HFF-Myc (cell line): Measurements from ENCODE around the gene MRPL24.

ENCODE experiments used
- DNase-seq: peaks from one replicate; pipeline ENCODE4 v3.0.0-alpha.2; 2011; ENCODE audit warnings: low read depth; ENCODE audit errors: extremely low read depth
- H3K4me3 ChIP-seq: replicated peaks from 2 replicates; pipeline ENCODE4 v1.5.1; 2011; ENCODE audit warnings: low read depth, mild to moderate bottlenecking, control low read depth, low read length
- CTCF ChIP-seq: IDR thresholded peaks from 2 replicates; pipeline ENCODE4 v1.5.1; 2012; ENCODE audit warnings: mild to moderate bottlenecking, low read depth, low read length, control low read depth; ENCODE audit errors: missing control alignments

The MRPL24 gene

DNA sequence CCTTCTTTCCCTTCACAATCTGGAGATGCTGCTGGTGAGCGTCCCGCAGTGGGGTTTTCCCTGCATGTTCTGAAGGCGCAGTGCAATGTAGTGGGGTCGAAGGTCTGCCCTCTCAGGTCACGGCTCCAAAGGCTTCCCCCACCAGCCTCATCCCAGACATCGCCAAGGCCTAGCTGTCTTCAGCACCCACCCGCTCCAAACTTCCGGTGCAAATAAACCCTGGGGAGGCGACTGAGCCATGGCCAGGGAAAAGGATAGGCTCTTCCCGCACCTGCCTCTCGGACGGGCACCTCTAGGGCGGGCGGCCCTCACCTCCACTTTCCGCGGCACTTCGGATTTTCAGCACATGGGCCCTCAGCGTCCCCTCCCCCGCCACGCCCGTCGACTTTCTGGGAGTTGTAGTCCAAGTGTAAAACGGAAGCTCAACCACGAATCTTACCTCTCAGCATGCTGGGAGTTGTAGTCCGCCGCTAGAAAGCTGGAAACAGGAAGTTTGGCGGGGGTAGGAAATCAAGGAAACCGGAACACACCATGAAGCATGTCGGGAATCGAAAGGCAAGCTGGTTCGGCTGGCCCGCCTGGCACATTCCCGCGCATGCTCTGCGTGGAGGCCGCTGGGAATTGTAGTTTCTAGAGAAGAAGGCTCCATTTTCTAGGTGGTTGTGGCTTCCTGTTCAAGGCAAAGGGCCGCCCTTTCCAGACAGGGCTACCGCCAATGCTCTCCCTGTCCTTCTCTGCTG, at the start of gene MRPL24:
MRPL24 (minus strand) TSS at position 348 of the 740 bp plus-strand sequence. CDS start 2,384 bp downstream, outside the sequence.
- peak; percentile 99 for DNase-seq
- no peak for TF ChIP-seq CTCF

DNA sequence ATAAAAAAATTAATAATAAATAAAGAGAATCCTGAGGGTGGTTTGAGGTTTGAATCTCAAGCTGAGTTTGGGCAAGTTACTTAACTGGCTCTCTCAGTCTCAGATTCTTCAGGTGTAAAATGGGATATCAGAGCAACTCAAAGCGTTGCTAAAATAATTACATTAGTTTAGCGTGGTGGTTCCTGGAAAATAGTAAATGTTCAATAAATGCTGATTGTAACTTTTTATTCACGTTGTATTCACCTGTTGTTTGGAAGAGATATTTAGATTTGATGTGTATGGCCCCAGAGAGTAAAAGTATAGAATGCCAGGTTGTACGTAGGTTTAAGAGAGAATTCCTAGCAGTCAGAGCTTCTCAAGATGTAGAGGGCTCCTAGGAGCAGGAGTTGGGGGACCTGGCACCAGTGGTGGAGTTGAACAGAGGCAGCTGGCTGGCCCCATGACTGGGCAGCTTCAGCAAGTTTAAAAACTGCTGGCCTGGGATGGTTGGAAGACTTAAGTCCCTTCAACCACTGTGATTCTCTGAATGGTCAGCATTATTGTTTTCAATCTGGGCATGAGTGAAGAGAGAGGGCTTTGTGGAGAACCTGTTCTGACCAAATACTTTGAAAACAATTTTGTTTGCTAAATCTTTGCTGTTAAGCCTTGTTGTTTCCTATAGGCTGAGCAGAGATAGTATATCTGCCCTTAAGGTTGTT, 48.9 kb upstream of the MRPL24 start:
- no peak overlapping the region for H3K4me3 ChIP-seq
- TF ChIP-seq CTCF = no peak
- DNase-seq = no peak

More for the DNA sequence above, at the start of gene MRPL24:
- peak within 1 kb of the TSS; percentile 58 for H3K4me3 ChIP-seq

DNA sequence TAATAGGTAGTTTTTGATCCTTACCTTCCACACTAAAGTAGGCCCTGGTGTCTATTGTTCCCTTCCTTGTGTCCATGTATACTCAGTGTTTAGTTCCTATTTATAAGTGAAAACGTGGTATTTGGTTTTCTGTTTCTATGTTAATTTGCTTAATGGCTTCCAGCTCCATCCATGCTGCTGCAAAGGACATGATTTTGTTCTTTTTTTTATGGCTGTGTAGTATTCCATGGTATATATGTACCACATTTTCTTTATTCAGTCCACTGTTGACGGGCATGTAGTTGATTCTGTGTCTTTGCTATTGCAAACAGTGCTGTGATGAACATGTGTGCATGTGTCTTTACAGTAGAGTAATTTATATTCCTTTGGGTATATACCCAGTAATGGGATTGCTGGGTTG, 47.2 kb upstream of the MRPL24 start:
- H3K4me3 ChIP-seq = no peak overlapping the region
- no peak for TF ChIP-seq CTCF
- no peak for DNase-seq

DNA sequence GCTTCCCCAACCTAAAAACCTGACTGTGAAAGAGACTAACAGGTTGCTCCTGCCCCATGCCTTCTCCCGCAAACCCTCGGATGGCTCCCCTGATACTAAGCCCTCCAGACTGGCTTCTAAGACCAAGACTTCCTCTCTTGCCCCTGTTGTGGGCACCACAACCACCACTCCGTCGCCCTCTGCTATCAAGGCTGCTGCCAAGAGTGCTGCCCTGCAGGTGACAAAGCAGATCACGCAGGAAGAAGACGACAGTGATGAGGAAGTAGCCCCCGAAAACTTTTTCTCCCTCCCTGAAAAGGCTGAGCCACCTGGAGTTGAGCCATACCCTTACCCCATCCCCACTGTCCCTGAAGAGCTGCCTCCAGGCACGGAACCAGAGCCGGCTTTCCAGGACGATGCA, 45.8 kb upstream of the MRPL24 start:
- no peak overlapping the region for H3K4me3 ChIP-seq
- TF ChIP-seq CTCF = no peak
- DNase-seq = no peak

- TF ChIP-seq CTCF = no peak
- no peak overlapping the region for H3K4me3 ChIP-seq
- DNase-seq = no peak
These were observed 44.6 kb upstream of the MRPL24 start for GRCh38 chr1:156785458-156785857.

DNA sequence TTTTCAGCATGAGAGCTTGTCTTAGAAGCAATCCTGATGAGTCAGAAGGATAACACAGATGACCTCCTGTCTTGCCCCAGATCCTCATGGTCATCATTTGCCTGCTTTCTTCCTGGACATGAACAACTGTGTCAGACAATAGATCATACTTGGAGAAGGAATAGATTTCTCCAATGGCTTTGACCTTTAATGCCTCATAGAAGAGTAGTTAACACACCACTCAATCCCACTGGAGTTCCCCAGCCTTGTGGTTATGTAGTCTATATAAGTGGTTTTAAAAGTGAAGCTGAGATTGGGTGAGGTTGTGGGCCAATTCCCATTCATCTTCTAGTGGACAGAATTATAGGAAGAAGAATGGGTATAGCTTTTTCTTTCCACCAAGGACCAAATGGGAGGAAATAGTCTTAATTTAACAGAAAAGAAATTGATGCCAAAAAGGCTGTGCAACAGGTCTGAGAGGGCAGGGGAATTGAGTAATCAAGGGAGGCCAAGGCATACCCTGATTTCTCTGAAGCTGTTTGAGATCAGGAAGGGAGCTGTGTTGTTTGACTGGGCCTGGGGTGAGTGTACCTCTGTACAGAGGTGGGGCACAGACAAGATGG, 40.8 kb upstream of the MRPL24 start:
- H3K4me3 ChIP-seq = no peak overlapping the region
- no peak for DNase-seq
- no peak for TF ChIP-seq CTCF
